ENCODE results near the gene CNTNAP2. TPM values are rescaled to one million over a fixed set of nuclear protein-coding genes. Genes with fewer than 3 reads are reported as not detected.

CNTNAP2 gene
- total and polyA plus RNA-seq, 7 donors, result 0.60 to 2.4 (median 1.7) TPM

GRCh38 chr7:146768957-146769356 lies 652.4 kb downstream of the CNTNAP2 start:
- Histone ChIP-seq H3K27me3 (no peaks in the 10 kb centered on the region), H3K4me1 (no peaks in the 10 kb centered on the region), H3K4me3 (no peak overlapping the region), H3K27ac (no peak overlapping the region), H3K9me3 (no peaks in the 10 kb centered on the region), H3K36me3 (no peaks in the 10 kb centered on the region)
- no peak for DNase-seq
- 80 to 81% methylated on average over 3 of the region's 3 CpGs for WGBS, 2 donors
- intact Hi-C loops (cut with DNase I), result no loop called here
- TF ChIP-seq CTCF (IDR thresholded peaks at IDR 0.05) (no peak), POLR2A (IDR thresholded peaks at IDR 0.05) (no peak), EP300 (IDR thresholded peaks at IDR 0.05) (no peak), POLR2AphosphoS5 (IDR thresholded peaks at IDR 0.05) (no peak)

- H3K36me3 ChIP-seq, result no peaks in the 10 kb centered on the region
- no peaks in the 10 kb centered on the region for H3K27me3 ChIP-seq
- H3K27ac ChIP-seq, result no peak overlapping the region
- TF ChIP-seq EP300 (IDR thresholded peaks at IDR 0.05), result no peak
- TF ChIP-seq POLR2AphosphoS5 (IDR thresholded peaks at IDR 0.05), result no peak
- no peak for TF ChIP-seq CTCF (IDR thresholded peaks at IDR 0.05)
- TF ChIP-seq POLR2A (IDR thresholded peaks at IDR 0.05), result no peak
- DNase-seq, result no peak
- H3K9me3 ChIP-seq, result no peaks in the 10 kb centered on the region
- WGBS, 2 donors, result 47 to 73% methylated on average over 5 of the region's 5 CpGs
- no peak overlapping the region for H3K4me3 ChIP-seq
- no peaks in the 10 kb centered on the region for H3K4me1 ChIP-seq
- intact Hi-C loops (cut with DNase I), result no loop called here
These were observed 656.0 kb downstream of the CNTNAP2 start for GRCh38 chr7:146772601-146773000.

- H3K27me3 ChIP-seq, result no peaks in the 10 kb centered on the region
- no peaks in the 10 kb centered on the region for H3K36me3 ChIP-seq
- no peak for TF ChIP-seq POLR2A (IDR thresholded peaks at IDR 0.05)
- TF ChIP-seq EP300 (IDR thresholded peaks at IDR 0.05), result no peak
- no peak for TF ChIP-seq POLR2AphosphoS5 (IDR thresholded peaks at IDR 0.05)
- no peak for TF ChIP-seq CTCF (IDR thresholded peaks at IDR 0.05)
- no peak overlapping the region for H3K27ac ChIP-seq
- H3K4me1 ChIP-seq, result no peaks in the 10 kb centered on the region
- H3K9me3 ChIP-seq, result no peaks in the 10 kb centered on the region
- no peak overlapping the region for H3K4me3 ChIP-seq
- no peak for DNase-seq
- intact Hi-C loops (cut with DNase I), result no loop called here
- 88 to 92% methylated on average over 5 of the region's 5 CpGs for WGBS, 2 donors
These were observed 656.9 kb downstream of the CNTNAP2 start for GRCh38 chr7:146773506-146773905.

GRCh38 chr7:146781352-146782116 lies 664.9 kb downstream of the CNTNAP2 start:
- Histone ChIP-seq H3K27me3 (no peaks in the 10 kb centered on the region), H3K36me3 (no peaks in the 10 kb centered on the region), H3K9me3 (no peaks in the 10 kb centered on the region), H3K27ac (no peak overlapping the region), H3K4me1 (no peaks in the 10 kb centered on the region), H3K4me3 (no peak overlapping the region)
- TF ChIP-seq POLR2A (IDR thresholded peaks at IDR 0.05), result no peak
- no peak for DNase-seq
- WGBS, 2 donors, result 83 to 88% methylated on average over 12 of the region's 12 CpGs
- intact Hi-C loops (cut with DNase I), result no loop called here

GRCh38 chr7:146787266-146787665 lies 670.7 kb downstream of the CNTNAP2 start:
- DNase-seq, result no peak
- WGBS, 2 donors, result 80 to 86% methylated on average over 18 of the region's 18 CpGs

More at GRCh38 chr7:146787266-146787665, 670.7 kb downstream of the CNTNAP2 start:
- no peak for TF ChIP-seq POLR2A (IDR thresholded peaks at IDR 0.05)
- TF ChIP-seq POLR2AphosphoS5 (IDR thresholded peaks at IDR 0.05), result no peak
- no peak for TF ChIP-seq CTCF (IDR thresholded peaks at IDR 0.05)
- no peak for TF ChIP-seq EP300 (IDR thresholded peaks at IDR 0.05)
- Histone ChIP-seq H3K4me3 (no peak overlapping the region), H3K9me3 (no peaks in the 10 kb centered on the region), H3K4me1 (no peaks in the 10 kb centered on the region), H3K27me3 (no peaks in the 10 kb centered on the region), H3K36me3 (no peaks in the 10 kb centered on the region), H3K27ac (no peak overlapping the region)
- intact Hi-C loops (cut with DNase I), result no loop called here
